GM20431 (cell line): ENCODE data around the gene RNFT2.

ENCODE experiments used
- in situ Hi-C: fragments of 300-500 bp; cut with MseI, MboI; formaldehyde crosslinking; loops from one replicate; pipeline ENCODE4 v1.15.0; 2020; ENCODE audit warnings: low sequenced_read_pairs; ENCODE audit not compliant: unreplicated experiment

The RNFT2 gene

DNA sequence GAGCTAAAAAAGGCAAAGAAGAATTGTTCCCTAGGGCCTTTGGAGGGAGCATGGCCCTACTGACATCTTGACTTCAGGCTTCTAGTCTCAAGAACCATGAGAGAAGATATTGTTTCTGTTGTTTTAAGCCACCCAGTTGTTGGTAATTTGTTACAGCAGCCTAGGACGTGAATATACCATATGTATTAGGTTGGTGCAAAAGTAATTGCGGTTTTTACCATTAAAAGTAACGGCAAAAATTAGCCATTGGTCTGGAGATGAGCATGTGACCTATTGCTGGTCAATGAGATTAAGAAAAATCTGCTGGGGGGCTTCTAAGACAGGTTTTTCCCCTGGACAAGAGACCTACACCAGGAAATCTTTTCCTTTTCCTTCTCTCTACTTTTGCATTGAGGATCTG, 152.9 kb downstream of the RNFT2 start:
- in situ Hi-C loops, result no loop called here

DNA sequence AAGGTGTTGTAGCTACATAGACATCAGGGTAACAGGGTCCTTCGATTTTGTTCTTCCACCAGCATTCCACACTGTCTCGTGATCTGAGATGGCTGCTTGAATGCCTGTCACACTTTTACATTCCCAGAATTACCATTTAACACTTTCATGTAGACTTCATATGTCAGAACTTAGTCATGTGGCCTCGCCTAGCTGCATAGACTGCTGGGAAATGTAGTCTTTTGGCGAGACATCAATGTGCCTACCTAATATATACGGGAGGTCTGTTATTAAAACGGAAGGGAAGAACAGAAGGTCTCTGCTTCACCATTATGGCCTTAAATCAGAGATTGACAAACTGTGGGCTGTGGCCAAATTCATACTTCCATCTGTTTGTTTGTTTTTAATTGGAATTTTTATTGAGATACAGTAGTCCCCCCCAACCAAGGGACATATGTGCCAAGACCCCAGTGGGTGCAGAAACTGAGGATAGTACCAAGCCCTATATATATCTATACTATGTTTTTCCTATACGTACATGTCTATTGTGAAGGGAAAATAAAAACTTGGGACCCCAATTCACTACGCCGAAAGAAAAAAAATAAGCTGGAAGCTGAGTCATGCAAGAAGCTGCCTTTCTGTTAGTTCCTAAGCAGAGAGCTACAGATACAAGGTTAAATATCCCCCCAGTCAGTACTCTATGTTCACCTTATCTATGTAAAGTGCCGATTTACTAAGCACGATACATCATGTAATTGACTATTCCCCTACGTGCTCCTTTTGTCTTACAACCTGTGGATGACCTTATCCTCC, 154.4 kb downstream of the RNFT2 start:
- in situ Hi-C loops, result no loop called here

DNA sequence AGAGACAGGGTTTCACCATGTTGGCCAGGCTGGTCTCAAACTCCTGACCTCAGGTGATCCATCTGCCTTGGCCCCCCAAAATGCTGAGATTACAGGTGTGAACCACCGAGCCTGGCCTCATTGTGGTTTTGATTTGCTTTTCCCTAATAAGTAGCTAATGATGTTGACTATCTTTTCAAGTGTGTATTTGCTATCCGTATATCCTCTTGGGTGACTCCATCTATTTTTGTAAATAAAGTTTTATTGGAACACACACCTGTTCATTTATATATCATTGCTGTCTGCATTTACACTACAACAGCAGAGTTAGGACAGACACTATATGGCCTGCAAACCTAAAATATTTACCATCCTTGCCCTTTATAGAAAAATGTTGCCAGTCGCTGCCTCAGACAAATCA, 156.8 kb downstream of the RNFT2 start:
- in situ Hi-C loops, result no loop called here

DNA sequence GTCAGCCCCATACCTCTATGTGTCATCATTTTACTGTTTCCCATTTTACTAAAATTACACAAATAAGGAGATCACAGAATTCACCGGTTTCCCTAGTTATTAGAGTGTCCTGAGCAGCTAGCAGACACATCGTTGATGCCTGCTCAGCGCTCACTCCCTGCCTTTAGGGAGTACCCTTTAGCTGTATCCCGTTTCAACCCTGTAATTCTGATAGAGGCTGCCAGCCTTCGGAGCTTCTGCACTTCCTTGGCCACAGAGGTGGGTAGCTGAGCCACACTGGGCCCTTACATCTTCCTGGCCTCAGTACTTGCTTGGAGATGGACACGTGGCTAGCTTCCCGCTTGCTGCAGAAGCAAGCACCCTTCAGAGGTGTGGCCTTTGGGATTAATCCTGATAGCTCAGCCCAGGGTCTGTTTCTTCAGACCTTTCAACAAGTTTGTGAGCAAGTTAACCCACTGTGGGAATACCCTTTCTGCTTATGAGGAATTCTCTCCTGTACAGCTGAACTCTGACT, 158.4 kb downstream of the RNFT2 start:
- in situ Hi-C loops, result no loop called here

DNA sequence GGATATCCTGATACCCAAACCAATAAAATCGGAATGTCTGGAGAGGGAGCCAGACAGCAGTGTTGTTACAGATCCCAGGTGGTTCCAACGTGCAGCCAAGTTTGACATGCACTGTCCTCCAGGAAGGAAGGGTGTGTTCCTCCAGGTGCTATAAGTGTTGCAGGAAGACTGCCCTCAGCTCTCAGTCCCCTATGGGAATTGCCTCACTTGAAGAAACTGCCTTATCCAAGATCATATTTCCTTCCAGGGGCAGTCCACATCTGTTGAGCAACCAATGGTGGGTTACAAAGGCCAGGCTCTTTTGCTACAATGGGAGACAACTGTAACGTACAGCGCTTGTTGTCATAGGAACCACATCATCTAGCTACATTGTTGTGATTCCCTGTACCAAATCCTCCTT, 159.4 kb downstream of the RNFT2 start:
- in situ Hi-C loops, result no loop called here

DNA sequence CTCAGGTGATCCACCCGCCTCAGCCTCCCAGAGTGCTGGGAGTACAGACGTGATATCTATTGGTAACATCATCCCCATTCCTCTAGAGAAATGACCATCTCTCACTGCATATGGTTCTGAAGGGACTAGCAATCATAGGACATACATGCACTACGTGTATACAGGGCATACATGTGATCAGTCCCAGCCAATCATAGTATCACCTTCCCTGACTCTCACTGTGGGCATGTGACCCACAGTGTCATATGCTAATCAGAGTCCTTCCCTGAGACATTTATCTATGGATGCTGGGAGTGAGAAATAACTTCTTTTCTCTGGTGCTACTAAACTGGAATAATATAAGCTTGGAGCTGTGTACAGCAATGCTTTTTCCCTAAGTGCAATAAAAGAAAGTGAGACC, 160.6 kb downstream of the RNFT2 start:
- in situ Hi-C loops, result no loop called here

DNA sequence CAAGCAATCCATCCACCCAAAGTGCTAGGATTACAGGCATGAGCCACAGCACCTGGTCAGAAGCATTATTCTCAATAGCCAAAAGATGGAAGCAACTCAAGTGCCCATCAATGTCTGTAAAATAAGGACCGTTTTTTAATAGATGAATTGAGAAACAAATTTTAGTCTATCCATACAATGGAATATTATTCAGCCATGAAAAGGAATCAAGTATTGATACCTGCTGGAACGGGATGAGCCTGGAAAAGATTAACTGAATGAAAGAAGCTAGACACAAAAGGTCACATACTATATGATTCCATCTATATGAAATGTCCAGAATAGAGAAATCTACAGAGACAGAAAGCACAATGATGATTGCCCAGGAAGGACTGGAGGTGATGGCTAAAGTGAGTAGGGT, 163.5 kb downstream of the RNFT2 start:
- in situ Hi-C loops, result no loop called here
